HG03520 (cell line): ENCODE measurements around the gene LRP10.
"Not testable (repeated sequence)": the region's sequence is repeated elsewhere in the genome, so short reads cannot be mapped to it uniquely, and the experiment has no call there.

Source experiments
- ATAC-seq: cut with Tn5 transposase; IDR thresholded peaks from one replicate; pipeline ENCODE4 v1.9.1; 2021; ENCODE audit warnings: mild to moderate bottlenecking, moderate library complexity; ENCODE audit not compliant: unreplicated experiment

The LRP10 gene

GRCh38 chr14:22842211-22843122 is 29.1 kb upstream of the LRP10 start:
- no peak for ATAC-seq

GRCh38 chr14:22843123-22843925 is 28.2 kb upstream of the LRP10 start:
- ATAC-seq: no peak

- ATAC-seq: no peak
Measured at GRCh38 chr14:22844221-22845102, 27.1 kb upstream of the LRP10 start.

- ATAC-seq: no peak
Measured at GRCh38 chr14:22845103-22845394, 26.5 kb upstream of the LRP10 start.

- ATAC-seq: no peak
Measured at GRCh38 chr14:22845821-22846625, 25.5 kb upstream of the LRP10 start.

GRCh38 chr14:22846811-22847307 is 24.7 kb upstream of the LRP10 start:
- no peak for ATAC-seq

GRCh38 chr14:22847661-22848341 is 23.7 kb upstream of the LRP10 start:
- no peak for ATAC-seq

- ATAC-seq: no peak
Measured at GRCh38 chr14:22848351-22849164, 23.0 kb upstream of the LRP10 start.

GRCh38 chr14:22849212-22849819 is 22.2 kb upstream of the LRP10 start:
- no peak for ATAC-seq

- no peak for ATAC-seq
Measured at GRCh38 chr14:22850944-22851764, 20.4 kb upstream of the LRP10 start.

- ATAC-seq: not testable (repeated sequence)
Measured at GRCh38 chr14:22852178-22852577, 19.4 kb upstream of the LRP10 start.

- ATAC-seq: no peak
Measured at GRCh38 chr14:22852599-22852939, 19.0 kb upstream of the LRP10 start.

GRCh38 chr14:22852940-22853767 is 18.4 kb upstream of the LRP10 start:
- peak; percentile 76 for ATAC-seq

GRCh38 chr14:22854296-22854695 is 17.2 kb upstream of the LRP10 start:
- not testable (repeated sequence) for ATAC-seq

GRCh38 chr14:22854963-22855724 is 16.4 kb upstream of the LRP10 start:
- no peak for ATAC-seq

- no peak for ATAC-seq
Measured at GRCh38 chr14:22856428-22856827, 15.1 kb upstream of the LRP10 start.
